T-helper 2 cell treated with Interferon-gamma antibody and Interleukin-4, amounts not matched to agents 100 ng/mL and 5 ng/mL, for 36 hours (primary cell): Measurements from ENCODE around the gene NBPF3. TPM values are rescaled to one million over a fixed set of nuclear protein-coding genes. Genes with fewer than 3 reads are reported as not detected.
"Not testable (repeated sequence)": the region's sequence is repeated elsewhere in the genome, so short reads cannot be mapped to it uniquely, and the experiment has no call there.

Experiments
- intact Hi-C: fragments of 100-400 bp; cut with micrococcal nuclease; formaldehyde crosslinking; loops from one replicate; pipeline ENCODE4 v1.15.1; 2023
- total RNA-seq: library from RNA; stranded (reverse); gene quantifications from 2 replicates; pipeline ENCODE4 v1.2.3, GENCODE V29; 2022

NBPF3 gene
- total RNA-seq = 4.5 and 5.1 TPM in 2 replicates

- intact Hi-C loops = no loop called here
These were observed at the start of gene NBPF3 for GRCh38 chr1:21439721-21440629. Gene NBPF3, plus strand, starts transcription at chr1:21440137. Its CDS starts 4,950 bp downstream, at chr1:21445087.

- intact Hi-C loops = no loop called here
These were observed 48.4 kb upstream of the NBPF3 start for GRCh38 chr1:21391497-21391896.

- intact Hi-C loops = no loop called here
These were observed 47.2 kb upstream of the NBPF3 start for GRCh38 chr1:21392587-21393263.

GRCh38 chr1:21396516-21396915, 43.4 kb upstream of the NBPF3 start:
- intact Hi-C loops = no loop called here

GRCh38 chr1:21397813-21398188, 42.1 kb upstream of the NBPF3 start:
- intact Hi-C loops = no loop called here

GRCh38 chr1:21401726-21402346, 38.1 kb upstream of the NBPF3 start:
- intact Hi-C loops = not testable (repeated sequence)

- intact Hi-C loops = no loop called here
These were observed 33.3 kb upstream of the NBPF3 start for GRCh38 chr1:21406659-21407058.

GRCh38 chr1:21409897-21410296, 30.0 kb upstream of the NBPF3 start:
- intact Hi-C loops = not testable (repeated sequence)

GRCh38 chr1:21414015-21414414, 25.9 kb upstream of the NBPF3 start:
- intact Hi-C loops = no loop called here

GRCh38 chr1:21420378-21420777, 19.6 kb upstream of the NBPF3 start:
- intact Hi-C loops = not testable (repeated sequence)

- intact Hi-C loops = not testable (repeated sequence)
These were observed 18.6 kb upstream of the NBPF3 start for GRCh38 chr1:21421307-21421706.

- intact Hi-C loops = loop anchor here (5.0 kb wide), 1 partner anchor 49 kb away; no protein-coding TSS in a partner anchor
These were observed 12.0 kb upstream of the NBPF3 start for GRCh38 chr1:21427798-21428480.

GRCh38 chr1:21428481-21429073, 11.4 kb upstream of the NBPF3 start:
- intact Hi-C loops = loop anchor here (5.0 kb wide), 1 partner anchor 49 kb away; no protein-coding TSS in a partner anchor

GRCh38 chr1:21429210-21429609, 10.7 kb upstream of the NBPF3 start:
- intact Hi-C loops = loop anchor here (5.0 kb wide), 1 partner anchor 48 kb away; no protein-coding TSS in a partner anchor

- intact Hi-C loops = not testable (repeated sequence)
These were observed 9.1 kb upstream of the NBPF3 start for GRCh38 chr1:21430875-21431274.

- intact Hi-C loops = no loop called here
These were observed 5.5 kb upstream of the NBPF3 start for GRCh38 chr1:21434394-21434793.

- intact Hi-C loops = no loop called here
These were observed 4.1 kb upstream of the NBPF3 start for GRCh38 chr1:21435646-21436487.

- intact Hi-C loops = no loop called here
These were observed 3.2 kb upstream of the NBPF3 start for GRCh38 chr1:21436488-21437340.

GRCh38 chr1:21437341-21437640, 2.6 kb upstream of the NBPF3 start:
- intact Hi-C loops = no loop called here
